Heart right ventricle (tissue), 16 donors: ENCODE measurements around the gene ZNF710. TPM values are rescaled to one million over a fixed set of nuclear protein-coding genes. Genes with fewer than 3 reads are reported as not detected.

Experiments
- ATAC-seq, 8 donors: fragments of 200-7000 bp; cut with Tn5 transposase; one replicate each; pipeline ENCODE4 v1.9.1; 2020; ENCODE audit warnings: mild to moderate bottlenecking in 8 of 8, moderate library complexity in 8 of 8, moderate number of reproducible peaks in 1 of 8
- DNase-seq, 2 donors: peaks; one replicate each; pipeline ENCODE4 v3.0.0-alpha.2; 2020
- H3K27ac ChIP-seq, 10 donors: fragments of 200-600 bp; sonication (generic) in 2 of 10; one replicate each; pipeline versions ENCODE4 v1.5.0 to v1.8.0; 2020 to 2022; ENCODE audit warnings: mild to moderate bottlenecking in 3 of 10
- H3K27me3 ChIP-seq, 7 donors: fragments of 200-600 bp; one replicate each; pipeline ENCODE4 v1.8.0; 2021 to 2022; ENCODE audit warnings: mild to moderate bottlenecking in 2 of 7
- H3K36me3 ChIP-seq, 9 donors: fragments of 200-600 bp; sonication (generic) in 1 of 9; one replicate each; pipeline versions ENCODE4 v1.5.0 to v1.8.0; 2020 to 2022; ENCODE audit warnings: mild to moderate bottlenecking in 2 of 9
- H3K4me1 ChIP-seq, 9 donors: fragments of 200-600 bp; sonication (generic) in 1 of 9; one replicate each; pipeline versions ENCODE4 v1.5.0 to v1.8.0; 2020 to 2022; ENCODE audit warnings: mild to moderate bottlenecking in 4 of 9
- H3K4me3 ChIP-seq, 10 donors: fragments of 200-600 bp; sonication (generic) in 2 of 10; one replicate each; pipeline versions ENCODE4 v1.5.0 to v1.8.0; 2020 to 2022; ENCODE audit warnings: mild to moderate bottlenecking in 7 of 10, moderate library complexity in 2 of 10
- H3K9me3 ChIP-seq, 11 donors: fragments of 200-600 bp in 10 of 11; sonication (generic) in 2 of 11; one replicate each; pipeline versions ENCODE4 v1.5.0 to v1.8.0; 2013 to 2022; ENCODE audit warnings: mild to moderate bottlenecking in 2 of 11, control low read depth in 1 of 11, moderate library complexity in 1 of 11
- CTCF ChIP-seq, 9 donors: fragments of 200-600 bp; sonication (generic) in 2 of 9; IDR thresholded peaks; one replicate each; pipeline versions ENCODE4 v1.5.0 to v1.8.0; 2021 to 2022; ENCODE audit warnings: antibody characterized with exemption in 9 of 9, mild to moderate bottlenecking in 5 of 9, moderate library complexity in 1 of 9
- WGBS, 2 donors: extraction: QIAGEN DNeasy Blood & Tissue Kit; methylation state at CpG; one replicate each; pipeline ENCODE4 v1.1.7; 2013; ENCODE audit warnings: inconsistent platforms in 1 of 2; 5-methylcytosine and 5-hydroxymethylcytosine counted together
- intact Hi-C, 10 donors: fragments of 100-400 bp; cut with DNase I; formaldehyde crosslinking; loops; one replicate each; pipeline versions ENCODE4 v1.11.1 to v1.14.2; 2022
- polyA plus RNA-seq, 2 donors: library from polyadenylated mRNA; stranded (reverse); fragments of 200-250 nt; gene quantifications; one replicate each; pipeline ENCODE4 v1.2.3, GENCODE V29; 2013
- total RNA-seq, 10 donors: library from RNA; stranded (reverse); fragmentation: NEBNext Ultra II Directional in 3 of 10; extraction: Animal tissue kit (Norgen Biotek cat#: 25700) in 3 of 10; gene quantifications; one replicate each; pipeline versions ENCODE4 v1.2.1 to v1.2.4, GENCODE V29; 2021 to 2023
- donor health status: Arrhythmogenic right ventricular cardiomyopathy.
- donor health status: ischemic (EF 13 %, LVEDD 7.1; RV severe dilation, severe dysfunction).
- donor health status: healthy with polysubstance abuse.
- donor health status: DM: no; HTN: yes; CAD: no.
- donor health status: DM: no; HTN: no; CAD: no.
- donor health status: ischemic (EF 25% LVEDD 6.9; RV normal size, moderate dysfunction).
- donor health status: ischemic (EF 25% LVEDD 5.7; RV mildly dilated, moderate dysfunction).
- donor health status: healthy.
- donor health status: DM: yes; HTN: yes; CAD: no.
- donor health status: Ischemic cardiomyopathy.
- donor health status: ischemic (EF 35%, LVEDD 5.7; RV mildly dilated, moderate dysfunction).
- donor health status: nonischemic (EF 11% LVEDD 7.7; RV severe dilation, severe dysfunction).
- donor health status: DM: yes; HTN: yes; CAD: no.
- donor health status: PGD.
- donor health status: ischemic (EF 29% LVEDD 5.4; RV normal size, mild dysfunction).
- donor health status: nonischemic (EF 23%, LVEDD 6.1; RV moderate dilation, normal function).

Gene ZNF710
- total and polyA plus RNA-seq, 12 donors: 2.8 to 19.8 (median 3.9) TPM

DNA sequence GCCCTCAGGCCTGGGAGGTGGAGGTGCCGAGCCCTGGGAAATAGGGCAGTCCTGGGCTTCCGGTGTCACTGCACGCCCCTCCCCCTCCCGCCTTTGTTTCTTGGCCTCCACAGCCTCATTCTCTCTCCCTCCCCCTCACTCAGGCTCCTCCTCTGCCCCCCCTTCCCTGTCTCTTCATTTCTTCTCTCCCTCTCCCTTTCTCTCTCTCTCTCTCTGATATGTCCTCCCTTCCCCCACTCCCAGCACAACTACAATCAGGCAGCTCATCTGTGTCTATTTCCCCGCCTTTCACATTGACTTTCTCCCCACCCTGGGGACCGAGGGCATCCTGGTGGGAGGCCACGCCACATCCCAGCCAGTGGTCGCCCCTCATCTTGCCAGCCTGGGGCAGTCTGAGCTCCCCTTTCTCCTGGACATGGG is 60.9 kb downstream of the ZNF710 start:
- no peak for TF ChIP-seq CTCF (IDR thresholded peaks at IDR 0.05)
- peak in 3 of 8 donors; percentile 12 to 24 (median 15) for ATAC-seq
- intact Hi-C loops: loop anchor here in 1 of 10 donors (10.0 kb wide), 1 partner anchor 57 kb away; the partner anchor contains the start of gene ZNF710
- no peaks in the 10 kb centered on the region for H3K27me3 ChIP-seq
- 46 to 55% methylated on average over 7 to 8 of the region's 8 CpGs for WGBS, 2 donors
- H3K4me1 ChIP-seq: peaks cover 12 to 90% (median 68%) of the 10 kb centered on the region in 9 donors
- peaks cover 0 to 3% (median 0%) of the 10 kb centered on the region in 11 donors for H3K9me3 ChIP-seq
- DNase-seq: peak; percentile 52 to 69
- H3K36me3 ChIP-seq: peaks cover 0 to 2% (median 0%) of the 10 kb centered on the region in 9 donors
- peak overlapping the region in 6 of 10 donors; percentile 71 to 95 (median 91) for H3K27ac ChIP-seq
- no peak overlapping the region for H3K4me3 ChIP-seq

DNA sequence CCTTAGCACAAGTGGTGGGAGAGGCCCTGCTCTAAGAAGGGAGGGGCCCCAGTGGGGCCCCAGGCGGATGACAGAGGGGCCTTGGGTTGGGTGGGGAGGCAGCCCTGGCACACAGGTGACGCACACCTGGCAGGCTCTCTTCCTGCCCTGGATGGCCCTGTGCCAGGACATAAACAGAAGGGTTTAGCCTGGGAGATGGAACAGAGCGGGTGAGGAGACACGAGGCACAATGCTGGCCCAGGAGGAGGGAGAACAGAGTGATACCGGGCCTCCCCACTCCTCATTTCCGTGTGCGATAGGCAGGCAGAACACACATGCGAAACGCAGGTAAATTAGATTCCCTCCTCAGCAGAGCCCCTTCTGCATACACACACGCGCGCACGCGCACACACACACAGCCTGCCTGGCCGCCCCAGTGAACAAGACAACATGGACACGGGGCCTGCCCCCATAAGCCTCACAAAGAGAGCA is 61.4 kb downstream of the ZNF710 start:
- WGBS, 2 donors: 79 to 81% methylated on average over 16 of the region's 16 CpGs
- H3K9me3 ChIP-seq: peaks cover 0 to 3% (median 0%) of the 10 kb centered on the region in 11 donors
- H3K27me3 ChIP-seq: no peaks in the 10 kb centered on the region
- DNase-seq (no peak), ATAC-seq (no peak)
- intact Hi-C loops: loop anchor here in 1 of 10 donors (10.0 kb wide), 1 partner anchor 58 kb away; the partner anchor contains the start of gene ZNF710
- no peak overlapping the region for H3K4me3 ChIP-seq
- H3K4me1 ChIP-seq: peaks cover 12 to 88% (median 68%) of the 10 kb centered on the region in 9 donors
- no peak for TF ChIP-seq CTCF (IDR thresholded peaks at IDR 0.05)
- H3K27ac ChIP-seq: peak overlapping the region in 7 of 10 donors; percentile 44 to 95 (median 90)
- peaks cover 0 to 7% (median 0%) of the 10 kb centered on the region in 9 donors for H3K36me3 ChIP-seq

GRCh38 chr15:90062973-90063769 is 62.0 kb downstream of the ZNF710 start:
- ATAC-seq (peak in 1 of 8 donors; percentile 4), DNase-seq (no peak)
- TF ChIP-seq CTCF (IDR thresholded peaks at IDR 0.05): no peak
- WGBS, 2 donors: 70 to 79% methylated on average over 20 of the region's 20 CpGs
- H3K36me3 ChIP-seq: peaks cover 0 to 13% (median 0%) of the 10 kb centered on the region in 9 donors
- H3K4me1 ChIP-seq: peaks cover 12 to 81% (median 68%) of the 10 kb centered on the region in 9 donors
- intact Hi-C loops: loop anchor here in 1 of 10 donors (10.0 kb wide), 1 partner anchor 58 kb away; the partner anchor contains the start of gene ZNF710
- H3K27me3 ChIP-seq: no peaks in the 10 kb centered on the region
- no peak overlapping the region for H3K4me3 ChIP-seq
- peaks cover 0 to 3% (median 0%) of the 10 kb centered on the region in 11 donors for H3K9me3 ChIP-seq
- peak overlapping the region in 9 of 10 donors; percentile 9 to 95 (median 85) for H3K27ac ChIP-seq

DNA sequence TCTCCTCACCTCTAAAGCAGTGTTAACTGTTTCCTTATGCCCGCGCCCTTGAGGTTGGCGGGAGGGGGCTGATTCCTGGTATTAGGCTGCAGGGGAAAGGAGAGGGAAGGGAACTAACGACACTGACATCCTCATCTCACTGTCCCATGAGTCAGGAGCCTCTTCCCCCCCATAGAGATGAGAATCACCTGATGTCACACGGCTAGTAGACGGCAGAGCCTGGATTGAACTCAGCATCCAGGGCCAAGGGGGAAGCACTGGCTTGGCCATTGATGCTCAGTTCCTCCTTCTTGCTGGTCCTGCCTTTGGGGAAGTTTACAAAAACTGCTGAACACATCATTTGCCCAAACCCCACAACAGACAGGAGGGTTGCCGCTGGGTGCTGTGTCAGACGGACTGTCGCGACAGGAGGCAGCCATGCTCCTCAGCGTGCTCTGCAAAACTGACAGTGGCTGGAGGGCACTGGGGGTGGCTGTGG is 62.7 kb downstream of the ZNF710 start:
- DNase-seq: peak in 1 of 2 donors; percentile 44
- intact Hi-C loops: loop anchor here in 1 of 10 donors (10.0 kb wide), 1 partner anchor 59 kb away; the partner anchor contains the start of gene ZNF710
- Histone ChIP-seq H3K27me3 (no peaks in the 10 kb centered on the region), H3K9me3 (no peaks in the 10 kb centered on the region), H3K4me3 (no peak overlapping the region), H3K4me1 (peaks cover 12 to 75% (median 68%) of the 10 kb centered on the region in 9 donors), H3K36me3 (peaks cover 0 to 20% (median 0%) of the 10 kb centered on the region in 9 donors), H3K27ac (peak overlapping the region in 9 of 10 donors; percentile 71 to 95 (median 85))
- WGBS, 2 donors: 74 to 79% methylated on average over 11 of the region's 11 CpGs
- peak in 7 of 8 donors; percentile 9 to 39 (median 28) for ATAC-seq
- TF ChIP-seq CTCF (IDR thresholded peaks at IDR 0.05): no peak
